KOPT-K1 (cell line): Measurements from ENCODE around the gene SMIM23.

Experiments
- H3K27ac ChIP-seq: fragments of 200-600 bp; sonication (generic); 2 replicates; pipeline ENCODE4 v1.5.1; 2016; ENCODE audit warnings: antibody characterized with exemption, mild to moderate bottlenecking, low read depth, low read length; ENCODE audit not compliant: poor library complexity, severe bottlenecking
- H3K36me3 ChIP-seq: fragments of 200-600 bp; sonication (generic); 2 replicates; pipeline ENCODE4 v1.5.1; 2017; ENCODE audit warnings: antibody characterized with exemption, mild to moderate bottlenecking, low read length, moderate library complexity; ENCODE audit not compliant: insufficient read depth
- H3K9me3 ChIP-seq: fragments of 200-600 bp; sonication (generic); 2 replicates; pipeline ENCODE4 v1.5.1; 2017; ENCODE audit warnings: antibody characterized with exemption, low read length, mild to moderate bottlenecking; ENCODE audit not compliant: insufficient read depth, poor library complexity, severe bottlenecking

Gene SMIM23

DNA sequence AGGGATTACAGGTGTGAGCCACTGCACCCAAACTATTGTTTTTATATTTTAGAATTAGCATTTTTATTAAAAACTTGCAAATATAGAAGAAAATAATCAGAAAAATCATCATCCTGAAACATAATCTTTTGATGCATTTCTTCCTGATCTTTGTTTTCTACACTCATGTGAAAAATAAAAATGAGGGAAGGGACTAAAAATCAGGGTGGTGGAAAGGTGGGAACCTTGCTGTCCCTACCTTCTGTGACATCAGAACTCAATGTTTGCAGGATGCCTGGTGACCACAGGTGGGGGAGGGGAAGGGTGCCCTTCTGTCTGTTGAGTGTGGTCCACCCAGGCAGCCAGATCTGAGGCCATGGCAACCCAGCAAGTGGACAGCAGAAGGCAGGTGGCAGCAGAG, at the start of gene SMIM23:
SMIM23 (plus strand) TSS at position 301 of the 400 bp plus-strand sequence; CDS start at position 356, 55 bp downstream.
- Histone ChIP-seq H3K36me3 (no peaks in the 10 kb centered on the region), H3K9me3 (no peaks in the 10 kb centered on the region), H3K27ac (no peak within 1 kb of the TSS)

GRCh38 chr5:171736976-171737891, 48.4 kb upstream of the SMIM23 start:
- Histone ChIP-seq H3K36me3 (no peaks in the 10 kb centered on the region), H3K9me3 (no peaks in the 10 kb centered on the region), H3K27ac (no peak overlapping the region)

GRCh38 chr5:171738501-171738900, 47.1 kb upstream of the SMIM23 start:
- no peaks in the 10 kb centered on the region for H3K9me3 ChIP-seq
- no peak overlapping the region for H3K27ac ChIP-seq

GRCh38 chr5:171739271-171739670, 46.3 kb upstream of the SMIM23 start:
- Histone ChIP-seq H3K27ac (no peak overlapping the region), H3K9me3 (no peaks in the 10 kb centered on the region), H3K36me3 (no peaks in the 10 kb centered on the region)

More at GRCh38 chr5:171738501-171738900, 47.1 kb upstream of the SMIM23 start:
- no peaks in the 10 kb centered on the region for H3K36me3 ChIP-seq

DNA sequence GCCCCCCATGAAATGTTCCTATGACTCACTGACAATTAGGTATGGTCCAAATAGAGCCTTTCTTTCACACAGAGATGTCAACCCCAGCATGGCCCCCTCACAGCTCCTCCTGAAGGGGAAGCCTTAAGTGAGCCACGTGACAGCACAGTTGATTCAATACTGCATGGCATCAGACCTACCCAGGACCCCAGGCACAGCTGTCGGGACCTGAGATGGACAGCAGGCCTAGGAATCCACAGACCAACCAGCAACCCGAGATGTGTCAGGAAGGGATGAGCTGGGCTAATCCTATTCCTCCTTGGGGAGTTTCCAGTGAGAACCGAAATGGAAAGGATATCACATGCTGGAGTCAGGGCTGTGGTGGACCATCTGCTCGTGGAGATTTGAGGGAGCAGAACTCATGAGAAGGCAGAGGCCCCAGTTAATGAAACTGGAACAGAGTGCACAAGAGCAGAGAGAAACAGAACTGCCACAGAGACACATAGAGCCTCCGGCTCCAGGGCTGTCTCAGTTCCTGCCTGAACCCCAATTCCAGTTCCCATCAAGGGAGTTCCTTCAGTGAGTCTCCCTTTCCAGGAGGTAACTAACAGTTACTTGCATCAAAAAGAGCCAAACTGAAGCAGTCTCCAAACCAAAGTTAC, 42.1 kb upstream of the SMIM23 start:
- Histone ChIP-seq H3K27ac (no peak overlapping the region), H3K9me3 (no peaks in the 10 kb centered on the region), H3K36me3 (no peaks in the 10 kb centered on the region)

DNA sequence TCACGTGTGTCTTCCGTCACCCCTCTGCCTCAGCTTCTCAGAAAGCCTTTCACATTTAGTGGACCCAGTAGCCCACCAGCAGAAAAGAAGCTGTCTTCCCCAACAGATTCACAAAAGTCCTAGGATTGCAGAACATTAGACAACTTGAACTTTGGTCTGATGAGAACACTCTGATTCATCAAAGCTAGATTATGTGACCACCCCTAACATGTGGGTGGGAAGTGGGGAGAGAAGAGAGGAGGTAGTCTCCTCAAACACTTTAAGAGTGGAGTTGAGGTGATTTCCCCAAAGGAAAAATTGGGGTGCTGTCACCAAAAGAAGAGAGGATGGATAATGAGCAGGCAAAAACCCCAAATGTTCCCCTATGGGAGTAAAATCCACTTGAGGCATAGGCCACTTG, 41.4 kb upstream of the SMIM23 start:
- Histone ChIP-seq H3K9me3 (no peaks in the 10 kb centered on the region), H3K27ac (no peak overlapping the region), H3K36me3 (no peaks in the 10 kb centered on the region)

DNA sequence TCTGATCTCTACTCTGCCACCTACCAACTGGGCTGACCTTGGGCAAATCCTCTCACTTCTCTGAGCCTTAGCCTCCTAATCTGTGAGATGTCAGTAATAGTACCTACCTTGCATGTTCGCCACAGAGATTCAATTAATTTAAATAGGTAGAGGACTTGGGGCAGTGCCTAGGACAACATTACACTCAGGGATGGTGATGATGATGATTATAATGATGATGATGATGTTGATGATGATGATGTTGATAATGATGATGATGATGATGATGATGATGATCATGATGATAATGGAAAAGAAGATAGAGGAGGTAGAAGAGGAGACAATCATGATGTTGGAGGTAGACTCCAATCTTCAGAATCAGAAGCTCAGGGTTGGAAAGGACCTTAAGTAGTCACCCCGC, 40.7 kb upstream of the SMIM23 start:
- no peak overlapping the region for H3K27ac ChIP-seq
- no peaks in the 10 kb centered on the region for H3K9me3 ChIP-seq
- H3K36me3 ChIP-seq: no peaks in the 10 kb centered on the region

- Histone ChIP-seq H3K9me3 (no peaks in the 10 kb centered on the region), H3K27ac (no peak overlapping the region), H3K36me3 (no peaks in the 10 kb centered on the region)
Measured at GRCh38 chr5:171745602-171746001, 40.0 kb upstream of the SMIM23 start.

DNA sequence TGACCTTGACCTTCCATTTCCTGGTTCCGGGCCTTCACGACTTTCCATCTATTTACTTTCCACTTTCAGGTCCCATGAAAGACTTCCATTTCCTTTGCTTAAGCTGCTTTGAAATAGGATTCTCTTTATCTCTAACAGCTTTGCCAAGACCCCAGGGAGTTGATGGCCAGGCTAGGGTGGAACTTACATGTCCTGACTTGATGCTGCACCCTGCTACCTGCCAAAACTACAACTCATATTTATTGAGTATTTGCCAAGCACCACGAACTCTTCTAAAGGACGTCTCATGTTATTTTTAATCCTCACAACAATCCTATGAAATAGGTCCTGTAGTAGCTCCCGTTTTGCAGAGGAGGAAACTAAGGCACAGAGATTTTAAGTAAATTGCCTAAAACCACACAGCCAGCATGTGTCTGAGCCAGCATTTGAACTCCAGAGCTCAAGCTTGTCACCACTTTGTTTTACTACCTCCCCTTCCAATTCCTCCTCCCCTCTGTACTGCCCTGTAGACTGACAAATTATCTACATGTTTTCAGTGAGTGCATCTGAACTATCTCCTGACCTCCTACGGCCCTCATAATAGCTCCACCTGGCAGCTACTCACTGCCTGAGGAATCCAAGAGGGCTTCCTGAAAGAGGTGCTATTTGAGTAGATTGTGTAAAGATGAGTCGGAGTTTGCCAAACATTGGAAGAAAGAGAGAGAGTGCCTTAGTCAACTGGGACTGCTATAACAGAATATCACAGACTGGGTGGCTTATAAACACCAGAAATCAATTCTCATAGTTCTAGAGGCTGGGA, 38.4 kb upstream of the SMIM23 start:
- Histone ChIP-seq H3K9me3 (no peaks in the 10 kb centered on the region), H3K27ac (no peak overlapping the region), H3K36me3 (no peaks in the 10 kb centered on the region)

DNA sequence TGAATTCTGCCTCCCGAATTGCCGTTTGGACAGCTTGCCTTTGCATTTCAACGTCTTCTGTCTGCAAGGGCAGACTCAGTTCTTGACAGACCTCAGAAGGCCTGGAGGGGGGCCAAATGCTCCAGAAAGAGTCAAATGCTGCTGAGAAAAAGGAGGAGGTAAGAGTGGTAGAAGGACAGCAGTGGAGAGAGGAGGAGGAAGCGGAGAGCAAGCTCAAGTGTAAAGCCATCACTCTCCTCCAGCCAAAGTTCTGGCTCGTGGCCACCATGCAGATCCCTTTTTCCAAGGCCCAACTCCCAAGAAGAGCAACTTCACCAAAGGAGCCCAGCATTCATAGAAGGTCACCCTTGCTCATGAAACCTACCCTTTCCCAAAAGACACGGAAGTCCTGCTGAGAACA, 36.9 kb upstream of the SMIM23 start:
- no peaks in the 10 kb centered on the region for H3K9me3 ChIP-seq
- H3K27ac ChIP-seq: no peak overlapping the region
- no peaks in the 10 kb centered on the region for H3K36me3 ChIP-seq

DNA sequence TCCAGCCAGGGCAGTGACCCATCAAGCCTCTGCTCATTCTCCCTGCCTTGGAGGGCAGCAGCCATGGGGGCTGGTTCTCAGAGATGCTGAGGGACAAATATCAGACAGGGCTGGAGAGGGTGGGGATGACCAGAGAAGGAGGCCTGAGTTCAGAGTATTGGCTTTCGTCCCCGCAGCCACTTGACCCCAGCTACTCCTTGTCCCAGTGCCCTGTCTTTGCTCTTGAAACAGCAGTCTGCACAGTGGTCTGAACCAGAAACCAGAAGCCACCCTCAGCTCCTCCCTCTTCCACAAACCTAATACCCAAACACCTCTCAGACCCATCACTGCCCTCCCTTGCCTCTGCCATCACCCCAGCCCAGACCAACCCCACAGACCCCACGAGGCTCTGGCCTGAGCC, 36.3 kb upstream of the SMIM23 start:
- no peak overlapping the region for H3K27ac ChIP-seq
- no peaks in the 10 kb centered on the region for H3K9me3 ChIP-seq
- no peaks in the 10 kb centered on the region for H3K36me3 ChIP-seq

GRCh38 chr5:171750311-171750788, 35.3 kb upstream of the SMIM23 start:
- Histone ChIP-seq H3K27ac (no peak overlapping the region), H3K9me3 (no peaks in the 10 kb centered on the region), H3K36me3 (no peaks in the 10 kb centered on the region)

GRCh38 chr5:171755354-171755821, 30.2 kb upstream of the SMIM23 start:
- no peaks in the 10 kb centered on the region for H3K36me3 ChIP-seq
- no peak overlapping the region for H3K27ac ChIP-seq
- H3K9me3 ChIP-seq: peaks cover 6% of the 10 kb centered on the region

- H3K9me3 ChIP-seq: peaks cover 6% of the 10 kb centered on the region
- no peak overlapping the region for H3K27ac ChIP-seq
- H3K36me3 ChIP-seq: no peaks in the 10 kb centered on the region
Measured at GRCh38 chr5:171757853-171758535, 27.6 kb upstream of the SMIM23 start.
